ENCODE results near the gene CIP2A. TPM values are rescaled to one million over a fixed set of nuclear protein-coding genes. Genes with fewer than 3 reads are reported as not detected.

The CIP2A gene
- total RNA-seq, 1 donor from 2014 or later: 8.6 TPM

DNA sequence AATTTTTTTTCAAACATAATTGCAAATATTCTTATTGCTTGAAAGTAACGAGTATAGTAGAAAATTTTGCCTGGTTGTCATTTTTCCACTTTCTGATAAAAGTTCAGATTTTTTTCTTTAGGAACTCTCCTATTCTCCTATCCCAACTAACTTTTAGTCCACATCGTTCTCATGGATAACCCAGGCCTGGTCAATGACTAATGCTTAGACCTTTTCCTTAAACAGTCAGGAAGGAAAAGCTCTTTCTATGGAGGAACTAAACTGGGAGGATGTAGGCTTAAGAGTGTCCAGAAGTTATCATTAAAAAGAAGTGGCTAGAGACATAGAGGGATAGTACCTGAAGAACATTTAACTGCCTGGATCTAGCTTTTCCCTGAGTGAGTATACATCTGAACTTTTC, 26.7 kb downstream of the CIP2A start:
- Histone ChIP-seq H3K9ac (ENCODE audit: low read length) (no peak overlapping the region), H3K27ac (ENCODE audit: low read depth, low read length) (no peak overlapping the region), H4K20me1 (ENCODE audit: insufficient read depth, low read length) (no peaks in the 10 kb centered on the region), H2AFZ (ENCODE audit: low read depth, low read length) (no peak overlapping the region), H3K4me3 (ENCODE audit: insufficient read depth, low read depth, low read length) (no peak overlapping the region), H3K36me3 (ENCODE audit: insufficient read depth, low read length) (peaks cover 31% of the 10 kb centered on the region), H3K79me2 (ENCODE audit: insufficient read depth, low read length) (no peaks in the 10 kb centered on the region), H3K4me2 (ENCODE audit: low read length) (no peak overlapping the region), H3K4me1 (ENCODE audit: insufficient read depth, low read length) (no peaks in the 10 kb centered on the region), H3K27me3 (ENCODE audit: insufficient read depth, low read length) (no peaks in the 10 kb centered on the region), H3K9me3 (ENCODE audit: insufficient read depth, low read depth, low read length) (no peaks in the 10 kb centered on the region)
- H3K27me3 Mint-ChIP-seq (ENCODE audit: low read depth, unreplicated experiment): no peaks in the 10 kb centered on the region
- no peaks in the 10 kb centered on the region for H3K9me3 Mint-ChIP-seq (ENCODE audit: unreplicated experiment)
- no peak for DNase-seq (ENCODE audit: low read depth)
- no peaks in the 10 kb centered on the region for H3K36me3 Mint-ChIP-seq (ENCODE audit: low read depth, unreplicated experiment)
- TF ChIP-seq, protein P1, sequence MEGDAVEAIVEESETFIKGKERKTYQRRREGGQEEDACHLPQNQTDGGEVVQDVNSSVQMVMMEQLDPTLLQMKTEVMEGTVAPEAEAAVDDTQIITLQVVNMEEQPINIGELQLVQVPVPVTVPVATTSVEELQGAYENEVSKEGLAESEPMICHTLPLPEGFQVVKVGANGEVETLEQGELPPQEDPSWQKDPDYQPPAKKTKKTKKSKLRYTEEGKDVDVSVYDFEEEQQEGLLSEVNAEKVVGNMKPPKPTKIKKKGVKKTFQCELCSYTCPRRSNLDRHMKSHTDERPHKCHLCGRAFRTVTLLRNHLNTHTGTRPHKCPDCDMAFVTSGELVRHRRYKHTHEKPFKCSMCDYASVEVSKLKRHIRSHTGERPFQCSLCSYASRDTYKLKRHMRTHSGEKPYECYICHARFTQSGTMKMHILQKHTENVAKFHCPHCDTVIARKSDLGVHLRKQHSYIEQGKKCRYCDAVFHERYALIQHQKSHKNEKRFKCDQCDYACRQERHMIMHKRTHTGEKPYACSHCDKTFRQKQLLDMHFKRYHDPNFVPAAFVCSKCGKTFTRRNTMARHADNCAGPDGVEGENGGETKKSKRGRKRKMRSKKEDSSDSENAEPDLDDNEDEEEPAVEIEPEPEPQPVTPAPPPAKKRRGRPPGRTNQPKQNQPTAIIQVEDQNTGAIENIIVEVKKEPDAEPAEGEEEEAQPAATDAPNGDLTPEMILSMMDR (IDR thresholded peaks at IDR 0.05; ENCODE audit: insufficient read depth, low read depth, low read length): no peak
- TF ChIP-seq EZH2 (IDR thresholded peaks at IDR 0.05; ENCODE audit: insufficient read depth, low read length): no peak
- H3K4me1 Mint-ChIP-seq (ENCODE audit: low read depth, unreplicated experiment): no peaks in the 10 kb centered on the region
- H3K27ac Mint-ChIP-seq (ENCODE audit: unreplicated experiment): no peak overlapping the region
- H3K4me3 Mint-ChIP-seq (ENCODE audit: unreplicated experiment): no peak overlapping the region
- no peak for FAIRE-seq

DNA sequence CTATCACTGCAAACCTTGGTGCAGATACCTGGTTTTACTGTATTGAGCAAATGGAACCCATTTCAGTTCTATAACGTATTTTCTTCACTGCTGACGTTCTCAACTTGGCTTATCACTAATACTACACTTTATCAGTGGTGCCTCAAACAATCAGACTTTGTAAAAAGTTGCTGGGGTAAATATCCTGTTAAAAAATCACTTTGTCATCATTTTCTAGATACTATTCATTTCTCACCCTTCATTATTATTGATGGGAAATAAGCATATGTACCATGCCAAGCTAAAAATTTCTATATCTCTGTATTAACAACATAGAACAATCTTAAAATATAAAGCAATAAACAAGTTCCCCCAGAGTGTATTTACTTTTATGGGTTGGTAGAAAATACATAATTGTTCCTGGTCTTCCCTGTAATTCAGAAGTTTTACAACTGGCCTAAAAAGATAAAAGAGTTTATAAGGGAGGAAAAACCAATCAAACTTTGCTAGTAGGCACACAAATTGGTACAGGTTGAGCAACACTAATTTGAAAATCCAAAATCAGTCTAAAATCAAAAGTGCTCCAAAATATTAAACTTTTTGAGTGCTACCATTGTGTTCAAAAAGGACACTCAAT, 33.2 kb downstream of the CIP2A start:
- no peaks in the 10 kb centered on the region for H3K36me3 Mint-ChIP-seq (ENCODE audit: low read depth, unreplicated experiment)
- peaks cover 35% of the 10 kb centered on the region for H3K36me3 ChIP-seq (ENCODE audit: insufficient read depth, low read length)
- DNase-seq (ENCODE audit: low read depth) (no peak), FAIRE-seq (no peak)
- TF ChIP-seq, protein P1 (IDR thresholded peaks at IDR 0.05; ENCODE audit: insufficient read depth, low read depth, low read length): no peak
- TF ChIP-seq EZH2 (IDR thresholded peaks at IDR 0.05; ENCODE audit: insufficient read depth, low read length): no peak
- H3K9me3 Mint-ChIP-seq (ENCODE audit: unreplicated experiment): no peaks in the 10 kb centered on the region
- H3K27ac ChIP-seq (ENCODE audit: low read depth, low read length): no peak overlapping the region
- H3K4me2 ChIP-seq (ENCODE audit: low read length): no peak overlapping the region
- H3K27me3 ChIP-seq (ENCODE audit: insufficient read depth, low read length): no peaks in the 10 kb centered on the region
- H3K4me1 Mint-ChIP-seq (ENCODE audit: low read depth, unreplicated experiment): peaks cover 5% of the 10 kb centered on the region
- H3K4me3 ChIP-seq (ENCODE audit: insufficient read depth, low read depth, low read length): no peak overlapping the region
- H3K4me1 ChIP-seq (ENCODE audit: insufficient read depth, low read length): no peaks in the 10 kb centered on the region
- H3K27ac Mint-ChIP-seq (ENCODE audit: unreplicated experiment): no peak overlapping the region
- no peaks in the 10 kb centered on the region for H4K20me1 ChIP-seq (ENCODE audit: insufficient read depth, low read length)
- no peaks in the 10 kb centered on the region for H3K79me2 ChIP-seq (ENCODE audit: insufficient read depth, low read length)
- no peak overlapping the region for H3K9ac ChIP-seq (ENCODE audit: low read length)
- H3K9me3 ChIP-seq (ENCODE audit: insufficient read depth, low read depth, low read length): no peaks in the 10 kb centered on the region
- no peak overlapping the region for H2AFZ ChIP-seq (ENCODE audit: low read depth, low read length)
- no peaks in the 10 kb centered on the region for H3K27me3 Mint-ChIP-seq (ENCODE audit: low read depth, unreplicated experiment)
- no peak overlapping the region for H3K4me3 Mint-ChIP-seq (ENCODE audit: unreplicated experiment)

DNA sequence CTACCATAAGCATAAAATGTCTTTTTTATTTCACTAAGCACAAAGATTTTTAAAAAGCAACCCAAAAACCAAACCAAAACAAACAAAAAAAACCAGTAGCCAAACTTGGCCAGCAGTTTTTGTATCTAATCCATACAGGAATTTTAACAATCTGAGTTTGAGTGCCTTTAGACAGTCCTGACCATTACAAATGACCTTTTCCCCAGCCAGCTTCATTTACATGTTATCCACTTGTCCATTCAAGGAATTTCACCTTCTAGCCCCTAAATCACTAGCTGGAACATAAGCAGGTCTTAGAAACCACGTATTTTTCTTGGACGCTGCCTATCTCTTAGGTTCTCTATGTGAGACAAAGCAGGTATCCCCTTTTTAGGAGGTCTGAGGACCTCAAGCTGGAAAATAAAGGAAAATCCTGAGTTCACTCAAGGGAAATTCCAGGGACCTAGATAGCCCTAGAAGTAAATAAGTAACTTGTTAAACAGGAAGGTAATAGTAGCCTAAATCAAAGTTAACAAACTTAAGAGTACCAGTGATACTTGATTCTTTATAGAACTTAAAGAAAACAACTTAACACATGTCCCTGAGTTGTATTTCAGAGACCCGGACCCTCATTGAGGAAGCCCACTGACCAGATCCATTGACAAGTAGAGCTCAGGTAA, 34.2 kb downstream of the CIP2A start:
- Histone ChIP-seq H3K36me3 (ENCODE audit: insufficient read depth, low read length) (peaks cover 27% of the 10 kb centered on the region), H3K4me2 (ENCODE audit: low read length) (no peak overlapping the region), H3K9ac (ENCODE audit: low read length) (no peak overlapping the region), H3K4me3 (ENCODE audit: insufficient read depth, low read depth, low read length) (no peak overlapping the region), H3K4me1 (ENCODE audit: insufficient read depth, low read length) (no peaks in the 10 kb centered on the region), H3K27ac (ENCODE audit: low read depth, low read length) (no peak overlapping the region), H3K27me3 (ENCODE audit: insufficient read depth, low read length) (no peaks in the 10 kb centered on the region), H3K9me3 (ENCODE audit: insufficient read depth, low read depth, low read length) (no peaks in the 10 kb centered on the region), H4K20me1 (ENCODE audit: insufficient read depth, low read length) (no peaks in the 10 kb centered on the region), H3K79me2 (ENCODE audit: insufficient read depth, low read length) (no peaks in the 10 kb centered on the region), H2AFZ (ENCODE audit: low read depth, low read length) (no peak overlapping the region)
- no peaks in the 10 kb centered on the region for H3K9me3 Mint-ChIP-seq (ENCODE audit: unreplicated experiment)
- no peaks in the 10 kb centered on the region for H3K27me3 Mint-ChIP-seq (ENCODE audit: low read depth, unreplicated experiment)
- H3K4me1 Mint-ChIP-seq (ENCODE audit: low read depth, unreplicated experiment): peaks cover 5% of the 10 kb centered on the region
- H3K4me3 Mint-ChIP-seq (ENCODE audit: unreplicated experiment): no peak overlapping the region
- TF ChIP-seq, protein P1 (IDR thresholded peaks at IDR 0.05; ENCODE audit: insufficient read depth, low read depth, low read length): no peak
- no peak for TF ChIP-seq EZH2 (IDR thresholded peaks at IDR 0.05; ENCODE audit: insufficient read depth, low read length)
- FAIRE-seq (no peak), DNase-seq (ENCODE audit: low read depth) (peak; percentile 31)
- H3K36me3 Mint-ChIP-seq (ENCODE audit: low read depth, unreplicated experiment): no peaks in the 10 kb centered on the region
- H3K27ac Mint-ChIP-seq (ENCODE audit: unreplicated experiment): no peak overlapping the region

All from astrocyte (in vitro differentiated cells and primary cell).